GM19397 (cell line): ENCODE data around the gene NRXN2.

ENCODE experiments used
- ATAC-seq: cut with Tn5 transposase; IDR thresholded peaks from one replicate; pipeline ENCODE4 v1.9.1; 2021; ENCODE audit warnings: mild to moderate bottlenecking, moderate library complexity; ENCODE audit not compliant: unreplicated experiment

The NRXN2 gene

DNA sequence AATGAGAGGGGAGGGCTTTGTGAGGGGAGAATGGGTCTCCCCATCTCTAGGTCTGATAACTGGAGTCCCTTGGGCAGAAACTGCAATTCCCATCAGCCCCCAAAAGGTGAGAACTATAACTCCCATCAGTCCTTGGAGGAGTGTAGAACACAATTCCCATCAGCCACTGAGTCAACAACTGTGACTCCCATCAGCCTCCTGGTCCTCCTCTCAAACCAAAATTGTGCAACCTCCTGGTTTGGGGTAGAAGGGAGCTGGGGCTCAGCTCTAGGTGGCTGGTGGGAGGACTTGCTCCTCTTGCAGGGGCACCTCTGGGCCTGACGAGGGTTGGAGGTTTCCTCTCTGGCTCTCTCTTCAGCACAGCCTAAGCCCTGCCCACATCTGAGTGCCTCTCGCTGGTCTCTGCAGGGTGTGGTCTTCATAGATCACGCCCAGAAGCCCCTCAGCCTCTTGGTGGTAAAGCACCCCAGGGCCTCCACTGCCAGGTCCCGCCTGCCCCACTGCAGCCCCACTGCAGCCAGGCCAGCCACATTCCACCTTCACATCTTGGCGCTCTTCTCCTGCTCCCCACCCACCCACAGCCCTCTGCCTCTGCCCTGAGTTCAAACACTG is 113.5 kb downstream of the NRXN2 start:
- ATAC-seq = no peak

GRCh38 chr11:64608636-64609035 is 114.4 kb downstream of the NRXN2 start:
- no peak for ATAC-seq

DNA sequence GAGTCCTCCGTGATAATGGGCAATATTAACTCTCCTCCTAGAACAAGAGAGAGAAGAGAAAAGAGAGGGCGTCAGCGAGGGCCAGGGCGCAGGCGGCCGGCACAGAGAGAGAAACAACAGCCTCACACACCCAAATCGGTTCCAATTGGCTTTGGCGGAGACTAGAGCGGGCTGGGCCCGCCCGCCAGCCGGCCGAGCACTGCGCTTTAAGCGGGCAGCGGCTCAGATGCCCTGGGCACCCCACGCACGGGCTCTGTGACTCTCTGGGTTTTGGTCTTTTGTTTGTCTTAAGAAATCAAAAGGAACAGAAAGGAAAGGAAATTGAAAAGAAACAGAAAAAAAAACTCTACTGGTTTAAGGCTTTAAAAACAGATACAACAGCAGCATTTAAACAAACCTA is 115.0 kb downstream of the NRXN2 start:
- no peak for ATAC-seq

- no peak for ATAC-seq
Observed at GRCh38 chr11:64607381-64607985, 115.5 kb downstream of the NRXN2 start.

- ATAC-seq = no peak
Observed at GRCh38 chr11:64606796-64607380, 116.1 kb downstream of the NRXN2 start.

GRCh38 chr11:64605656-64606585 is 117.1 kb downstream of the NRXN2 start:
- no peak for ATAC-seq

GRCh38 chr11:64605244-64605560 is 117.8 kb downstream of the NRXN2 start:
- no peak for ATAC-seq

DNA sequence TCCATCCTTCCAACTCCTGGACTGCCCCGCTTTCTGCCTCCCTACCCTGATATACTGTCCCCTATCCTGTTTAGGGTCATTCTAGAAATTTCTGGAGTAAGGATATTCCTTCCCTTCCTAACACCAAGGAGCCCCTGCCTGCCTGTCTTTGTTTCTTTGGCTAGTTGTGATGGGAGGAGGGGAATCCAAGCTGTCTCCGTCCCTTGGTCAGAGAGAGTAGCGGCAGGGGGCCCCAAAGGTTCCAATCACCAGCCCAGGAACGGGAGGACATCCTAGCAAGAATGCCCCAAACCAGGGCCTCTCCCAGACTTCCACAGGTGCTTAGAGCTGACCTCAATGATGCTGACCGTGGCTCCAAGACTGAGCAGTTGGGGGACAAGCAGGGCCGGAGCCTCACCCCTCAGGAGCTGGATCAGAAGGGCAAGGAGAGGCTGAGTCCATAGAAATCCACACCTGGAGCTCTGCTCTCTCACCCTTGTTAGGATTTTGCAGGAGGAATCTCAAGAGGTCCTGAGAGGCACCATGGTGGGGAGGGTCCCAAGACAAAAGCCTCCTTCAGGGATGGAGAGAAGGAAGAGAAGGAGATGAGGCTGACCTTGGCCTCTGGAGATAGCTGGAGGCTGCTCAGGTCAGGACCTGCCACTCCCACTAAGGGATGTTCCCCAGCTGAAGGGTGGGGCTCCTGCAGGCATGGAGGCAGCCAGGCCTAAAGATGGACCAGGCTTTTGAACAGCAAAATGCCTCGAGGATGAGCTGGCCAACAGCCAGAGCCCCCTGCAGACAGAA is 118.3 kb downstream of the NRXN2 start:
- no peak for ATAC-seq

GRCh38 chr11:64603411-64604110 is 119.4 kb downstream of the NRXN2 start:
- no peak for ATAC-seq

DNA sequence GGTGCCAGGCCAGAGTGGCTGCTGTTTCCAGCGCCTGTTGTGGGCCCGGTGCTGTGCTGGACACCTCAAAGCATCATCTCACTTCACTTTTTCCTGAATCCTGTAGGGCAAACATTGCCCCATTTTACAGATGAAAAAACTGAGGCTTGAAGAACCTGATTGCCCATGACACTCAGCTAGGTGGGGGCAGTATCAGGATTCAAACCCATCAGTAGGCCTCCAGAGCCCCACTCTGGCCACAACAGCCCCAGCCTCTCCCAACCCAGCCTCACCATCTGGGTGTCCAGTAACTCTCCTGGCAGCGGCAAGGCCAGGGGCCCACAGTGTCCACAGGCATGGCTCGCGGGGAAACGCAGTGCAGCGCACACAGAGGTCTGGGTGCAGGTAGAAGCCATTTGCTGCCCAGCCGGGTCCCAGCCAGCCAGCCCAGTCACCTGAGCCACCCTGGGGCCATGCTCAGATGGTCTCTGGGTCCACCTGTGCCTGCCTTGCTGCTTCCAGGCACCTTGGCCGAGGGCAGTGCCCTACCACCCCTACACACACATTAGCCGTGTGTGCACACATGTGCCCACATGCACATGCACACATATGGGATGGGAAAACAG is 120.4 kb downstream of the NRXN2 start:
- ATAC-seq = no peak

DNA sequence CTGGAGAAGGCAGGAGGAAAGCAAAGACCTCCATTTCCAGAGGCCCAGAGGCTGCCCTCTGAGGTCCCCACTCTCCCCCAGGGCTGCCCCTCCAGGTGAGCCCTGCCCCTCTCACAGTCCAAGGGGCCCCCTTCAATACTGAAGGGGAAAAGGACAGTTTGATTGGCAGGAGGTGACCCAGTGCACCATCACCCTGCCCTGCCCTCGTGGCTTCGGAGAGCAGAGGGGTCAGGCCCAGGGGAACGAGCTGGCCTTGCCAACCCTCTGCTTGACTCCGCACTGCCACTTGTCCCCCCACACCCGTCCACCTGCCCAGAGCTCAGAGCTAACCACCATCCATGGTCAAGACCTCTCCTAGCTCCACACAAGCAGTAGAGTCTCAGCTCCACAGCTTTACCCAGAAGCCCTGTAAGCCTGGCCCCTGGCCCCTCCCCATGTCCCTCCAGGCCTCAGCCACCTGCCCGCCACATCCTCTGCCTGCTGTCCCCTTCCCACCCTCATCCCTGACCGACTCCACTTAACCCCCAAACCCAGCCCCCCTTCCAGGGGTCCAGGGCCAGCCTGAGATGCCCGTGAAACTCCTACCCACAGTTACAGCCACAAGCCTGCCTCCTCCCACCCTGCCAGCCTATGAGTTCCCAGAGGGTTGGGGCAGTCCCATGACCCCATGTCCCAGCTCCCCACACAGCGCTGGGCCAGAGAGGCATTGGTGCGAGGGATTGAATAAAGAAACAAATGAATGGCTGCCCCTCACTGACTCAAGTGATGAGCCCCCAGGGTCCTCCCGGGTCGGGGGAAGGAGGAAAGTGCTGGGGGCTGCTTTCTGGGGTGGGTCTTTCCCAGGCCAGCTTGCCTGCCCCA is 121.2 kb downstream of the NRXN2 start:
- ATAC-seq = no peak

DNA sequence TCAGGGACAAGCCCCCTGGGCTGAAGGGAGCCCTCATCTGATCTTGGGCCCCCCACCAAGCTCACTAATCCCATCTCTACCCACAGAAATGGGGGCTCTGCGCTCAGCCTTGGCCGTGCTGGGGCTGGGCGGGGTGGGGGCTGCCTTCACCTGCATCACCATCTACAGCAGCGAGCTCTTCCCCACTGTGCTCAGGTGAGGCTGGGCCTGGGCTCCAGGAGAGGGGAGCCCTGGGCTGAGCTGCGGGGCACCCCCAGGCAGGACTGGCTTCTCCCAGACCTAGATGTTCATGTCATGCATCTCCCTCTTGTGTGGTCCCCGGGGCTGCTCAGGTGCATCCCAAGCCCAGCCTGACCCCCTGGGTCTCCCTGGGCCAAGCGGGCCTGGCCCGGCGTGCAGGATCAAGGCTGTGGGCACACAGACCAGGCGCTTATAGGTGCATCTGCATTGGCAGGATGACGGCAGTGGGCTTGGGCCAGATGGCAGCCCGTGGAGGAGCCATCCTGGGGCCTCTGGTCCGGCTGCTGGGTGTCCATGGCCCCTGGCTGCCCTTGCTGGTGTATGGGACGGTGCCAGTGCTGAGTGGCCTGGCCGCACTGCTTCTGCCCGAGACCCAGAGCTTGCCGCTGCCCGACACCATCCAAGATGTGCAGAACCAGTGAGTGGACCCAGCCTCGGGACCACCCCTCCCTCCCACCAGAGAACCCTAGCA is 122.6 kb downstream of the NRXN2 start:
- ATAC-seq = no peak

GRCh38 chr11:64599698-64600211 is 123.2 kb downstream of the NRXN2 start:
- ATAC-seq = no peak

DNA sequence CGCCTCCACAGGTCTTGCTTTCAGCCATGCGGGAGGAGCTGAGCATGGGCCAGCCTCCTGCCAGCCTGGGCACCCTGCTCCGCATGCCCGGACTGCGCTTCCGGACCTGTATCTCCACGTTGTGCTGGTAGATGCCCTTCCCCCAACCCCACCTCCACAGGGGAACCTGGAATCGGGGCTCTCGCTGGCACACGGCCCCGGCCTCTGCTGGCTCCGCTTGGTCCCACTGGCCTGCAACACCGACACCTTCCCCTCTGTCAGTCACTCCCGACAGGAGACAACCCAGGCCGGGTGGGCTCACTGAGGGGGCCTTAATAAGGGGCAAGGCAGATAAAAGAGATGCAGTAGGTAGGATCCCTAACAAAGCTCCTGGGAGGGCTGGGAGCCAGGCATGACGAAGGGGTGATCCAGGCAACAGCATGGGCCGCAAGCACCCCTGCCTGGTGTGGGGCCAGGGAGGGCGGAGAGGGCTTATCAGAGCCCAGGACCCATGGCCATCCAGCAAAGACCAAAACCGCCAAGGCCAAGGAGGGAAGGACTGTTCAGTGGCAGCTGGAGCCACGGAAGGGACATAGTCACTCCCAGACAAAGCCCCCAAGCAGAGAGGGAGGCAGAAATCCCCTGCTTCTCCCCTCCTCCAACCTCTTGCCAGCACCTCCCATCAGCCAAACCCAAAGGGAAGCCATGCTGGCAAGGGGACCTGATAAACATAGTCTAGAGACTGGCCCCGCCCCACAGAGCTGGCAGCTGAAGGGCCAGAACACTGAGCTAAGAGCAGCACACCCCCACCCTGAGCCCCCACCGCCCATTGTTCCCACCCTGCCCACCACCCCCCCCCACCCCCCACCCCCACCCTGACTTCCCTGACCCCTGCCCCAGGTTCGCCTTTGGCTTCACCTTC is 124.0 kb downstream of the NRXN2 start:
- no peak for ATAC-seq

- no peak for ATAC-seq
Observed at GRCh38 chr11:64598106-64598796, 124.7 kb downstream of the NRXN2 start.

DNA sequence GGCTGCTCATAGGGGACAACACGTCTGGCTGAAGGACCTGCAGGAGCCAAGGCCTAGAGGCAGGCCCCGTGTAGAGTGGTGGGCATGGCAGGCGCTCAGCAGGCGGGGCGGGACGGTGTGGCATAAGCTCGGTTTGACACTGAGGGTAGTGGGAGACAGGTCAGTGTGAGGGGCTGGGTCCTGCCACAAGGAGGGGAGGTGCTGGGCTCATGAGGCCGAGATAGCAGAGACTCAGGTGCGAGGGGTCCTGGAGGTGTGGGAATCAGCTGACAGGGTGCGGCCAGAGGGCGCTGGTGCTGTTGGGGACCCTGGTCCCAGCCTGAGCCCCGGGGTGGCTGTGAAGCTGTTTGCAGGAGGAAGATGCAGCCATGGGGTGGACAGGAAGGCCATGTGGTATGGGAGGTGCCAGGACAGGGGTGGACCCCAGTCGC is 125.3 kb downstream of the NRXN2 start:
- no peak for ATAC-seq
